ENCODE measurements around the gene CAAP1.
A peak's percentile ranks its signal among the peaks of the same experiment; 100 is the strongest.

- TF ChIP-seq CTCF (IDR thresholded peaks at IDR 0.05; ENCODE audit: low read length), result peak; percentile 38
- no peak for TF ChIP-seq EZH2 (IDR thresholded peaks at IDR 0.05; ENCODE audit: borderline replicate concordance, low read length)
These were observed 29.5 kb downstream of the CAAP1 start for GRCh38 chr9:26863074-26863473.
